ENCODE data around the gene TFCP2L1. TPM values are rescaled to one million over a fixed set of nuclear protein-coding genes. Genes with fewer than 3 reads are reported as not detected.

Gene TFCP2L1, protein sequence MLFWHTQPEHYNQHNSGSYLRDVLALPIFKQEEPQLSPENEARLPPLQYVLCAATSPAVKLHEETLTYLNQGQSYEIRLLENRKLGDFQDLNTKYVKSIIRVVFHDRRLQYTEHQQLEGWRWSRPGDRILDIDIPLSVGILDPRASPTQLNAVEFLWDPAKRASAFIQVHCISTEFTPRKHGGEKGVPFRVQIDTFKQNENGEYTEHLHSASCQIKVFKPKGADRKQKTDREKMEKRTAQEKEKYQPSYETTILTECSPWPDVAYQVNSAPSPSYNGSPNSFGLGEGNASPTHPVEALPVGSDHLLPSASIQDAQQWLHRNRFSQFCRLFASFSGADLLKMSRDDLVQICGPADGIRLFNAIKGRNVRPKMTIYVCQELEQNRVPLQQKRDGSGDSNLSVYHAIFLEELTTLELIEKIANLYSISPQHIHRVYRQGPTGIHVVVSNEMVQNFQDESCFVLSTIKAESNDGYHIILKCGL
- 0.01 TPM for polyA plus RNA-seq (2013, experiment 1 of 2)
- polyA plus RNA-seq (2013, experiment 2 of 2): 0.03 TPM

- H2AK5ac ChIP-seq (ENCODE audit: low read depth, low read length): no peak within 1 kb of the TSS
- H2AFZ ChIP-seq (ENCODE audit: low read length): peak within 1 kb of the TSS; percentile 79
- no peak within 1 kb of the TSS for H2BK120ac ChIP-seq (ENCODE audit: low read depth, low read length)
- peak within 1 kb of the TSS; percentile 39 for H3K23ac ChIP-seq (ENCODE audit: low read depth, low read length, poor library complexity)
- no peaks in the 10 kb centered on the region for H3K9me3 ChIP-seq (replicated peaks in 1 of 2; ENCODE audit: control insufficient read depth in 2 of 2, insufficient read depth in 1 of 2, low read depth in 1 of 2, low read length in 2 of 2)
- peaks cover 13 to 84% (median 37%) of the 10 kb centered on the region in 3 experiments for H3K27me3 ChIP-seq (ENCODE audit: control insufficient read depth in 3 of 3, insufficient read depth in 3 of 3, low read depth in 1 of 3, low read length in 3 of 3)
- no peak within 1 kb of the TSS for H2BK5ac ChIP-seq (ENCODE audit: low read length)
- H3K4me1 ChIP-seq (ENCODE audit: control insufficient read depth in 2 of 2, insufficient read depth in 1 of 2, low read depth in 1 of 2, low read length in 2 of 2): no peaks in the 10 kb centered on the region
- H3K36me3 ChIP-seq (replicated peaks in 1 of 2; ENCODE audit: control insufficient read depth in 2 of 2, insufficient read depth in 2 of 2, low read length in 2 of 2): no peaks in the 10 kb centered on the region
- H3K79me1 ChIP-seq (ENCODE audit: low read depth, low read length): no peaks in the 10 kb centered on the region
- no peak within 1 kb of the TSS for H4K91ac ChIP-seq (ENCODE audit: low read depth, low read length, poor library complexity)
- peak within 1 kb of the TSS in 1 of 2 donors; percentile 82 for H3K4me3 ChIP-seq (ENCODE audit: low read length in 2 of 2)
- H3K9ac ChIP-seq (ENCODE audit: low read depth, low read length, poor library complexity): peak within 1 kb of the TSS; percentile 7
- no peak for DNase-seq (ENCODE audit: low spot score)
- peak within 1 kb of the TSS; percentile 77 for H3K18ac ChIP-seq (ENCODE audit: low read length)
- H3K27ac ChIP-seq (replicated peaks; ENCODE audit: low read length): no peak within 1 kb of the TSS
- WGBS, 2 donors (ENCODE audit: extremely low coverage in 2 of 2, insufficient read length in 2 of 2, insufficient replicate concordance in 1 of 2): no CpG with 5 or more reads among the region's 119 CpGs
- H2BK15ac ChIP-seq (ENCODE audit: low read length): no peak within 1 kb of the TSS
- no peak within 1 kb of the TSS for H3K4ac ChIP-seq (ENCODE audit: low read length)
- no peak within 1 kb of the TSS for H3K14ac ChIP-seq (ENCODE audit: low read length)
- no peak within 1 kb of the TSS for H4K8ac ChIP-seq (ENCODE audit: low read depth, low read length)
- no peak within 1 kb of the TSS for H2BK12ac ChIP-seq (ENCODE audit: low read length)
- H3K4me2 ChIP-seq (ENCODE audit: insufficient read depth, low read length, poor library complexity, severe bottlenecking): peak within 1 kb of the TSS; percentile 86
Observed at GRCh38 chr2:121284463-121285449, at the start of gene TFCP2L1. Gene TFCP2L1 (minus strand): TSS chr2:121285202. CDS start chr2:121285109, 93 bp downstream.

DNA sequence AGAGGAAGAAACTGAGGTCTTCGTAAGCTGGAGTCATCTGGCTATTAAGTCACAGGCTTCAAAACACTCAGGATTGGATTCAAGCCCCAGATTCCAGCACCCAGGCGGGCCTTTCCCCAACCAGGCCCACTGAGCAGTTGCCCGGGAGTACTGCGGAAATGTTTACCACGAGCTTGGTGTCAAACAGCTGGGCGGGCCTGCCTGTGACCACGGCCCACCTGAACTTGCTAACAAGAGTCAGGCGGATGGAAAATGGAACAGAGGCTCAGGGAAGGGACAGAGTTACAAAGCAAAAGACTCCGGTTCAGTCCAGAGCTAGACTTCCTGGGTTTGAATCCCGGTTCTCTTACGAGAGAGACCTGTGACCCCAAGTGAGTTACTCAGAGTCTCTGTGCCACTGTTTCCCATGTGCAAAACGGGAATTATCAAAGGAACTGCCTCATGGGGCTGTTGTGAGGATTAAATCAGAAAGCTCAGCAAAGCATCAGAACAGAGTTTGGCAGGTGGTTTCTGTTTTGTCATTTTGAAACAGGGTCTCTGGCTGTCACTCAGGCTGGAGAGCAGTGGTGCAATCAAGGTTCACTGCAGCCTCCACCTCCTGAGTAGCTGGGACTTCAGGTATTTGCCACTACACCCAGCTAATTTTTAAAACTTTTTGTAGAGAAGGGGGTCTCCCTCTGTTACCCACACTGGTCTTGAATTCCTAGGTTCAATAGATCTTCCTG lies 49.0 kb upstream of the TFCP2L1 start:
- no peak overlapping the region for H4K8ac ChIP-seq (ENCODE audit: low read depth, low read length)
- no peak overlapping the region for H3K4ac ChIP-seq (ENCODE audit: low read length)
- no peak overlapping the region for H2BK120ac ChIP-seq (ENCODE audit: low read depth, low read length)
- no peak overlapping the region for H4K91ac ChIP-seq (ENCODE audit: low read depth, low read length, poor library complexity)
- no peak overlapping the region for H3K27ac ChIP-seq (replicated peaks; ENCODE audit: low read length)
- no peak overlapping the region for H3K4me2 ChIP-seq (ENCODE audit: insufficient read depth, low read length, poor library complexity, severe bottlenecking)
- no peaks in the 10 kb centered on the region for H3K9me3 ChIP-seq (replicated peaks in 1 of 2; ENCODE audit: control insufficient read depth in 2 of 2, insufficient read depth in 1 of 2, low read depth in 1 of 2, low read length in 2 of 2)
- H3K4me3 ChIP-seq (ENCODE audit: low read length in 2 of 2): no peak overlapping the region
- H2AK5ac ChIP-seq (ENCODE audit: low read depth, low read length): peak overlapping the region; percentile 15
- no peaks in the 10 kb centered on the region for H3K27me3 ChIP-seq (ENCODE audit: control insufficient read depth in 3 of 3, insufficient read depth in 3 of 3, low read depth in 1 of 3, low read length in 3 of 3)
- H3K23ac ChIP-seq (ENCODE audit: low read depth, low read length, poor library complexity): no peak overlapping the region
- no peak overlapping the region for H3K18ac ChIP-seq (ENCODE audit: low read length)
- H2BK5ac ChIP-seq (ENCODE audit: low read length): peak overlapping the region; percentile 83
- DNase-seq (ENCODE audit: low spot score): no peak
- H3K4me1 ChIP-seq (ENCODE audit: control insufficient read depth in 2 of 2, insufficient read depth in 1 of 2, low read depth in 1 of 2, low read length in 2 of 2): peaks cover 0 to 5% of the 10 kb centered on the region in 2 donors
- no CpG with 5 or more reads among the region's 12 CpGs for WGBS, 2 donors (ENCODE audit: extremely low coverage in 2 of 2, insufficient read length in 2 of 2, insufficient replicate concordance in 1 of 2)
- H3K36me3 ChIP-seq (replicated peaks in 1 of 2; ENCODE audit: control insufficient read depth in 2 of 2, insufficient read depth in 2 of 2, low read length in 2 of 2): peaks cover 4 to 20% of the 10 kb centered on the region in 2 donors
- H3K14ac ChIP-seq (ENCODE audit: low read length): no peak overlapping the region
- H2BK15ac ChIP-seq (ENCODE audit: low read length): no peak overlapping the region
- H2BK12ac ChIP-seq (ENCODE audit: low read length): no peak overlapping the region
- H3K79me1 ChIP-seq (ENCODE audit: low read depth, low read length): no peaks in the 10 kb centered on the region
- H3K9ac ChIP-seq (ENCODE audit: low read depth, low read length, poor library complexity): no peak overlapping the region
- no peak overlapping the region for H2AFZ ChIP-seq (ENCODE audit: low read length)

- Histone ChIP-seq H4K91ac (ENCODE audit: low read depth, low read length, poor library complexity) (no peak overlapping the region), H3K9ac (ENCODE audit: low read depth, low read length, poor library complexity) (no peak overlapping the region), H3K23ac (ENCODE audit: low read depth, low read length, poor library complexity) (no peak overlapping the region), H3K27me3 (ENCODE audit: control insufficient read depth in 3 of 3, insufficient read depth in 3 of 3, low read depth in 1 of 3, low read length in 3 of 3) (peaks cover 0 to 2% (median 0%) of the 10 kb centered on the region in 3 experiments), H2AK5ac (ENCODE audit: low read depth, low read length) (peak overlapping the region; percentile 39), H3K36me3 (replicated peaks in 1 of 2; ENCODE audit: control insufficient read depth in 2 of 2, insufficient read depth in 2 of 2, low read length in 2 of 2) (peaks cover 3 to 12% of the 10 kb centered on the region in 2 donors), H3K14ac (ENCODE audit: low read length) (no peak overlapping the region), H2BK15ac (ENCODE audit: low read length) (no peak overlapping the region), H2BK12ac (ENCODE audit: low read length) (no peak overlapping the region), H3K18ac (ENCODE audit: low read length) (peak overlapping the region; percentile 39), H2BK5ac (ENCODE audit: low read length) (no peak overlapping the region), H3K4ac (ENCODE audit: low read length) (no peak overlapping the region), H3K27ac (replicated peaks; ENCODE audit: low read length) (no peak overlapping the region), H3K4me2 (ENCODE audit: insufficient read depth, low read length, poor library complexity, severe bottlenecking) (no peak overlapping the region), H2BK120ac (ENCODE audit: low read depth, low read length) (no peak overlapping the region), H2AFZ (ENCODE audit: low read length) (no peak overlapping the region), H3K4me1 (ENCODE audit: control insufficient read depth in 2 of 2, insufficient read depth in 1 of 2, low read depth in 1 of 2, low read length in 2 of 2) (peaks cover 0 to 5% of the 10 kb centered on the region in 2 donors), H4K8ac (ENCODE audit: low read depth, low read length) (no peak overlapping the region), H3K9me3 (replicated peaks in 1 of 2; ENCODE audit: control insufficient read depth in 2 of 2, insufficient read depth in 1 of 2, low read depth in 1 of 2, low read length in 2 of 2) (no peaks in the 10 kb centered on the region), H3K4me3 (ENCODE audit: low read length in 2 of 2) (no peak overlapping the region), H3K79me1 (ENCODE audit: low read depth, low read length) (no peaks in the 10 kb centered on the region)
- DNase-seq (ENCODE audit: low spot score): no peak
- WGBS, 2 donors (ENCODE audit: extremely low coverage in 2 of 2, insufficient read length in 2 of 2, insufficient replicate concordance in 1 of 2): no CpG with 5 or more reads among the region's 17 CpGs
Observed at GRCh38 chr2:121333231-121333630, 48.2 kb upstream of the TFCP2L1 start.

All from neuronal stem cell (in vitro differentiated cells).